Skeletal muscle satellite cell (primary cell): ENCODE measurements around the gene VASP.

ENCODE experiments used
- H3K27me3 ChIP-seq: 2 replicates; pipeline ENCODE4 v1.7.0; 2013; ENCODE audit warnings: low read length; ENCODE audit not compliant: control insufficient read depth, insufficient read depth
- H3K36me3 ChIP-seq: 2 replicates; pipeline ENCODE4 v1.7.0; 2013; ENCODE audit warnings: mild to moderate bottlenecking, control low read depth, low read length; ENCODE audit not compliant: insufficient read depth
- H3K4me1 ChIP-seq: 2 replicates; pipeline ENCODE4 v1.7.0; 2013; ENCODE audit warnings: low read length; ENCODE audit not compliant: control insufficient read depth, insufficient read depth
- H3K4me2 ChIP-seq: 2 replicates; pipeline ENCODE4 v1.7.0; 2013; ENCODE audit warnings: mild to moderate bottlenecking, low read length
- H3K4me3 ChIP-seq: 2 replicates; pipeline ENCODE4 v1.7.0; 2013; ENCODE audit warnings: low read length
- H3K9ac ChIP-seq: 2 replicates; pipeline ENCODE4 v1.7.0; 2013; ENCODE audit warnings: mild to moderate bottlenecking, low read depth, low read length, moderate library complexity
- H3K9me3 ChIP-seq: replicated peaks from 2 replicates; pipeline ENCODE4 v1.7.0; 2013; ENCODE audit warnings: mild to moderate bottlenecking, control low read depth, low read length

Gene VASP

DNA sequence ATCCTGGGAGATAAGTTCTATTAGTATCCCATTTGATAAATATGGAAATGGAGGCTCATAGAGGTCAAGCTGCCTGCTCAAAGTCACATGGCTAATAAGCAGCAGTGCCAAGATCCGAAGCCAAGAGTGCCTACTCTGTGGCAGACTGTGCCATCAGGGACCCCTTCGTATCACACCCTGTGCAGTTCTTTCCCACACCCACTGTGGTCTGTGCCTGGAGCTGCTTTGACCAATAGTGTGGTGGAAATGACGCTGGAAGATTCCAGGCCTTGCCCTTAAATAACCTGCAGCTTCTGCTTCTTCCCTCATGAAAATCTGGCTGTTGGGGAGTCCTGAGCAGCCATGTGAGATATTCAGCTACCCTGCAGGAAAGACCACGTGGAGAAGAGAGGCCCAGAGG is 67.2 kb downstream of the VASP start:
- Histone ChIP-seq H3K27me3 (no peaks in the 10 kb centered on the region), H3K4me3 (no peak overlapping the region), H3K4me2 (no peak overlapping the region), H3K9ac (no peak overlapping the region), H3K4me1 (peaks cover 42% of the 10 kb centered on the region), H3K36me3 (peaks cover 3% of the 10 kb centered on the region), H3K9me3 (no peaks in the 10 kb centered on the region)

DNA sequence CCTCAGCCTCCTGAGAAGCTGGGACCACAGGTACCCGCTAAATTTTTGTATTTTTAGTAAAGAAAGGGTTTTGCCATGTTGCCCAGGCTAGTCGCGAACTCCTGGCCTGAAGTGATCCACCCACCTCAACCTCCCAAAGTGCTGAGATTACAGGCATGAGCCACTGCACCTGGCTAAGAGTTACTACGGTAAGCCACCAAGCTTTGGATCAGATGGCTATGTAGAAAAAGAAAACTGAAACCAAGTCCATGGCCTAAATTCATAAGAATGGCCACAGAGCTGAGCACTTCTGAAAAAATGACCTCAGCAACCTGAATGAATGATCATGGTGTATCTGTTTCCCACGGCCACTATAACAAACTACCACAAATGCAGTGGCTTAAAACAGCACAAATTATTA is 67.9 kb downstream of the VASP start:
- H3K4me2 ChIP-seq: no peak overlapping the region
- no peaks in the 10 kb centered on the region for H3K36me3 ChIP-seq
- H3K9ac ChIP-seq: no peak overlapping the region
- peaks cover 35% of the 10 kb centered on the region for H3K4me1 ChIP-seq
- H3K4me3 ChIP-seq: no peak overlapping the region
- H3K27me3 ChIP-seq: no peaks in the 10 kb centered on the region
- no peaks in the 10 kb centered on the region for H3K9me3 ChIP-seq
